Stomach smooth muscle (tissue), 2 donors: ENCODE data around the gene SRPK1.

Source experiments
- H3K27ac ChIP-seq: one replicate; pipeline ENCODE4 v1.7.0; 2013; ENCODE audit warnings: mild to moderate bottlenecking, low read length, inconsistent platforms
- H3K27me3 ChIP-seq, 2 donors: one replicate each; pipeline ENCODE4 v1.7.0; 2013; ENCODE audit warnings: low read length in 2 of 2; ENCODE audit not compliant: insufficient read depth in 2 of 2, control insufficient read depth in 1 of 2
- H3K36me3 ChIP-seq, 2 donors: one replicate each; pipeline ENCODE4 v1.7.0; 2013; ENCODE audit warnings: low read length in 2 of 2; ENCODE audit not compliant: control insufficient read depth in 2 of 2, insufficient read depth in 2 of 2
- H3K4me1 ChIP-seq: one replicate; pipeline ENCODE4 v1.7.0; 2013; ENCODE audit warnings: low read length; ENCODE audit not compliant: control insufficient read depth, insufficient read depth
- H3K4me3 ChIP-seq, 2 donors: one replicate each; pipeline ENCODE4 v1.7.0; 2013; ENCODE audit warnings: low read length in 2 of 2
- H3K9ac ChIP-seq, 2 donors: one replicate each; pipeline ENCODE4 v1.7.0; 2013; ENCODE audit warnings: low read length in 2 of 2, mild to moderate bottlenecking in 1 of 2
- H3K9me3 ChIP-seq, 2 donors: one replicate each; pipeline ENCODE4 v1.7.0; 2013; ENCODE audit warnings: low read length in 2 of 2; ENCODE audit not compliant: control insufficient read depth in 2 of 2
- donor health status: healthy.
- donor health status: Pancreatic carcinoma.

SRPK1 gene

GRCh38 chr6:35920793-35921732, at the start of gene SRPK1:
Gene SRPK1, minus strand, starts transcription at chr6:35921098. Its CDS starts 42 bp downstream, at chr6:35921056.
- peaks cover 16% of the 10 kb centered on the region for H3K4me1 ChIP-seq
- no peak within 1 kb of the TSS for H3K27ac ChIP-seq
- H3K27me3 ChIP-seq = no peaks in the 10 kb centered on the region
- peak within 1 kb of the TSS; percentile 87 to 89 for H3K4me3 ChIP-seq
- H3K36me3 ChIP-seq = peaks cover 0 to 2% of the 10 kb centered on the region in 2 donors
- H3K9me3 ChIP-seq = no peaks in the 10 kb centered on the region
- H3K9ac ChIP-seq = peak within 1 kb of the TSS; percentile 74 to 76

GRCh38 chr6:35970181-35970580, 49.3 kb upstream of the SRPK1 start:
- peaks cover 5% of the 10 kb centered on the region for H3K4me1 ChIP-seq
- no peaks in the 10 kb centered on the region for H3K9me3 ChIP-seq
- no peak overlapping the region for H3K4me3 ChIP-seq
- H3K27ac ChIP-seq = no peak overlapping the region
- H3K9ac ChIP-seq = no peak overlapping the region
- H3K36me3 ChIP-seq = no peaks in the 10 kb centered on the region
- H3K27me3 ChIP-seq = no peaks in the 10 kb centered on the region

- Histone ChIP-seq H3K4me3 (no peak overlapping the region), H3K4me1 (peaks cover 5% of the 10 kb centered on the region), H3K27ac (no peak overlapping the region), H3K9ac (no peak overlapping the region), H3K36me3 (no peaks in the 10 kb centered on the region), H3K27me3 (no peaks in the 10 kb centered on the region), H3K9me3 (no peaks in the 10 kb centered on the region)
These were observed 48.7 kb upstream of the SRPK1 start for GRCh38 chr6:35969646-35970045.

- H3K36me3 ChIP-seq = no peaks in the 10 kb centered on the region
- H3K9ac ChIP-seq = no peak overlapping the region
- H3K4me1 ChIP-seq = peaks cover 5% of the 10 kb centered on the region
- no peaks in the 10 kb centered on the region for H3K9me3 ChIP-seq
- no peaks in the 10 kb centered on the region for H3K27me3 ChIP-seq
- no peak overlapping the region for H3K27ac ChIP-seq
- no peak overlapping the region for H3K4me3 ChIP-seq
These were observed 47.9 kb upstream of the SRPK1 start for GRCh38 chr6:35968821-35969220.

GRCh38 chr6:35967076-35967774, 46.3 kb upstream of the SRPK1 start:
- Histone ChIP-seq H3K27me3 (no peaks in the 10 kb centered on the region), H3K36me3 (no peaks in the 10 kb centered on the region), H3K4me1 (no peaks in the 10 kb centered on the region), H3K27ac (no peak overlapping the region), H3K4me3 (no peak overlapping the region), H3K9me3 (no peaks in the 10 kb centered on the region), H3K9ac (no peak overlapping the region)

- no peaks in the 10 kb centered on the region for H3K9me3 ChIP-seq
- H3K36me3 ChIP-seq = no peaks in the 10 kb centered on the region
These were observed 42.1 kb upstream of the SRPK1 start for GRCh38 chr6:35962779-35963560.

GRCh38 chr6:35960187-35960586, 39.3 kb upstream of the SRPK1 start:
- Histone ChIP-seq H3K27ac (no peak overlapping the region), H3K4me3 (no peak overlapping the region), H3K27me3 (peaks cover 0 to 3% of the 10 kb centered on the region in 2 donors), H3K9ac (no peak overlapping the region), H3K9me3 (no peaks in the 10 kb centered on the region), H3K36me3 (no peaks in the 10 kb centered on the region), H3K4me1 (no peaks in the 10 kb centered on the region)

More at GRCh38 chr6:35962779-35963560, 42.1 kb upstream of the SRPK1 start:
- no peak overlapping the region for H3K4me3 ChIP-seq
- H3K27me3 ChIP-seq = peaks cover 0 to 3% of the 10 kb centered on the region in 2 donors
- no peaks in the 10 kb centered on the region for H3K4me1 ChIP-seq
- no peak overlapping the region for H3K27ac ChIP-seq
- H3K9ac ChIP-seq = no peak overlapping the region

GRCh38 chr6:35955970-35956369, 35.1 kb upstream of the SRPK1 start:
- Histone ChIP-seq H3K4me3 (no peak overlapping the region), H3K9ac (no peak overlapping the region), H3K36me3 (no peaks in the 10 kb centered on the region), H3K27ac (no peak overlapping the region), H3K4me1 (no peaks in the 10 kb centered on the region), H3K9me3 (no peaks in the 10 kb centered on the region), H3K27me3 (peaks cover 3% of the 10 kb centered on the region in 2 donors)

GRCh38 chr6:35955521-35955920, 34.6 kb upstream of the SRPK1 start:
- peaks cover 3% of the 10 kb centered on the region in 2 donors for H3K27me3 ChIP-seq
- H3K4me3 ChIP-seq = no peak overlapping the region
- H3K4me1 ChIP-seq = no peaks in the 10 kb centered on the region
- no peaks in the 10 kb centered on the region for H3K9me3 ChIP-seq
- no peak overlapping the region for H3K9ac ChIP-seq
- no peaks in the 10 kb centered on the region for H3K36me3 ChIP-seq
- H3K27ac ChIP-seq = no peak overlapping the region

- Histone ChIP-seq H3K4me1 (no peaks in the 10 kb centered on the region), H3K36me3 (no peaks in the 10 kb centered on the region), H3K9ac (no peak overlapping the region), H3K9me3 (no peaks in the 10 kb centered on the region), H3K4me3 (no peak overlapping the region), H3K27me3 (peaks cover 3% of the 10 kb centered on the region in 2 donors), H3K27ac (no peak overlapping the region)
These were observed 34.2 kb upstream of the SRPK1 start for GRCh38 chr6:35955071-35955470.
